Activated naive CD8-positive, alpha-beta T cell treated with anti-CD3 and anti-CD28 coated beads for 36 hours (primary cell): ENCODE results near the gene PAX8. TPM values are rescaled to one million over a fixed set of nuclear protein-coding genes. Genes with fewer than 3 reads are reported as not detected.

Experiments used
- DNase-seq: peaks from one replicate; pipeline ENCODE4 v3.0.0; 2021
- H3K27ac Mint-ChIP-seq: one replicate; pipeline ENCODE4 v1.8.0; 2022; ENCODE audit warnings: mild to moderate bottlenecking, moderate library complexity, mixed read lengths
- H3K27me3 Mint-ChIP-seq: one replicate; pipeline ENCODE4 v1.8.0; 2022; ENCODE audit warnings: mild to moderate bottlenecking, mixed read lengths
- H3K36me3 Mint-ChIP-seq: one replicate; pipeline ENCODE4 v1.8.0; 2021; ENCODE audit warnings: mild to moderate bottlenecking, mixed read lengths
- H3K4me1 Mint-ChIP-seq: one replicate; pipeline ENCODE4 v1.8.0; 2021; ENCODE audit warnings: mixed read lengths
- H3K4me3 Mint-ChIP-seq: one replicate; pipeline ENCODE4 v1.8.0; 2022; ENCODE audit warnings: mild to moderate bottlenecking, moderate library complexity, mixed read lengths
- H3K9me3 Mint-ChIP-seq: one replicate; pipeline ENCODE4 v1.8.0; 2022; ENCODE audit warnings: mixed read lengths
- total RNA-seq, 2 experiments: library from RNA; stranded (reverse); gene quantifications; one replicate each; pipeline ENCODE4 v1.2.3, GENCODE V29; 2021

The PAX8 gene
- total RNA-seq, 2 experiments from 2014 or later: 2.0 to 2.3 TPM

- H3K27me3 Mint-ChIP-seq: no peaks in the 10 kb centered on the region
- H3K27ac Mint-ChIP-seq: no peak overlapping the region
These were observed 60.2 kb downstream of the PAX8 start for GRCh38 chr2:113218283-113219091.

GRCh38 chr2:113217455-113218282, 61.1 kb downstream of the PAX8 start:
- H3K27ac Mint-ChIP-seq: no peak overlapping the region
- H3K9me3 Mint-ChIP-seq: no peaks in the 10 kb centered on the region
- DNase-seq: no peak
- H3K27me3 Mint-ChIP-seq: no peaks in the 10 kb centered on the region
- peaks cover 19% of the 10 kb centered on the region for H3K4me1 Mint-ChIP-seq
- no peaks in the 10 kb centered on the region for H3K36me3 Mint-ChIP-seq
- no peak overlapping the region for H3K4me3 Mint-ChIP-seq

More at GRCh38 chr2:113218283-113219091, 60.2 kb downstream of the PAX8 start:
- H3K4me3 Mint-ChIP-seq: no peak overlapping the region
- no peak for DNase-seq
- H3K4me1 Mint-ChIP-seq: peaks cover 19% of the 10 kb centered on the region
- H3K9me3 Mint-ChIP-seq: no peaks in the 10 kb centered on the region
- no peaks in the 10 kb centered on the region for H3K36me3 Mint-ChIP-seq

- Mint-ChIP-seq H3K4me3 (no peak overlapping the region), H3K4me1 (peaks cover 19% of the 10 kb centered on the region), H3K36me3 (no peaks in the 10 kb centered on the region), H3K27ac (no peak overlapping the region), H3K27me3 (no peaks in the 10 kb centered on the region), H3K9me3 (no peaks in the 10 kb centered on the region)
- no peak for DNase-seq
These were observed 61.7 kb downstream of the PAX8 start for GRCh38 chr2:113216891-113217454.

- H3K4me1 Mint-ChIP-seq: peaks cover 19% of the 10 kb centered on the region
- H3K9me3 Mint-ChIP-seq: no peaks in the 10 kb centered on the region
- no peak overlapping the region for H3K4me3 Mint-ChIP-seq
- no peaks in the 10 kb centered on the region for H3K27me3 Mint-ChIP-seq
- H3K27ac Mint-ChIP-seq: no peak overlapping the region
- no peak for DNase-seq
- H3K36me3 Mint-ChIP-seq: no peaks in the 10 kb centered on the region
These were observed 62.4 kb downstream of the PAX8 start for GRCh38 chr2:113216321-113216720.

- Mint-ChIP-seq H3K4me3 (no peak overlapping the region), H3K27me3 (no peaks in the 10 kb centered on the region), H3K27ac (no peak overlapping the region), H3K4me1 (peaks cover 18% of the 10 kb centered on the region), H3K9me3 (no peaks in the 10 kb centered on the region), H3K36me3 (no peaks in the 10 kb centered on the region)
- DNase-seq: no peak
These were observed 63.7 kb downstream of the PAX8 start for GRCh38 chr2:113215056-113215455.

- no peak overlapping the region for H3K4me3 Mint-ChIP-seq
- H3K36me3 Mint-ChIP-seq: no peaks in the 10 kb centered on the region
- no peak overlapping the region for H3K27ac Mint-ChIP-seq
- H3K27me3 Mint-ChIP-seq: no peaks in the 10 kb centered on the region
- no peaks in the 10 kb centered on the region for H3K9me3 Mint-ChIP-seq
- H3K4me1 Mint-ChIP-seq: peaks cover 17% of the 10 kb centered on the region
- no peak for DNase-seq
These were observed 64.6 kb downstream of the PAX8 start for GRCh38 chr2:113214141-113214540.

- Mint-ChIP-seq H3K36me3 (no peaks in the 10 kb centered on the region), H3K9me3 (no peaks in the 10 kb centered on the region), H3K4me3 (no peak overlapping the region), H3K27ac (no peak overlapping the region), H3K27me3 (no peaks in the 10 kb centered on the region), H3K4me1 (peaks cover 12% of the 10 kb centered on the region)
- no peak for DNase-seq
These were observed 65.4 kb downstream of the PAX8 start for GRCh38 chr2:113213061-113213930.

- Mint-ChIP-seq H3K4me3 (no peak overlapping the region), H3K36me3 (no peaks in the 10 kb centered on the region), H3K27ac (no peak overlapping the region), H3K4me1 (peaks cover 4% of the 10 kb centered on the region), H3K9me3 (no peaks in the 10 kb centered on the region), H3K27me3 (no peaks in the 10 kb centered on the region)
- no peak for DNase-seq
These were observed 66.3 kb downstream of the PAX8 start for GRCh38 chr2:113212245-113213060.

- Mint-ChIP-seq H3K36me3 (no peaks in the 10 kb centered on the region), H3K9me3 (no peaks in the 10 kb centered on the region), H3K27me3 (no peaks in the 10 kb centered on the region), H3K4me3 (no peak overlapping the region), H3K4me1 (no peaks in the 10 kb centered on the region), H3K27ac (no peak overlapping the region)
- DNase-seq: no peak
These were observed 67.3 kb downstream of the PAX8 start for GRCh38 chr2:113211226-113212105.

- no peak for DNase-seq
- no peaks in the 10 kb centered on the region for H3K27me3 Mint-ChIP-seq
- H3K36me3 Mint-ChIP-seq: no peaks in the 10 kb centered on the region
- H3K27ac Mint-ChIP-seq: no peak overlapping the region
- H3K9me3 Mint-ChIP-seq: no peaks in the 10 kb centered on the region
- H3K4me1 Mint-ChIP-seq: no peaks in the 10 kb centered on the region
- H3K4me3 Mint-ChIP-seq: no peak overlapping the region
These were observed 69.0 kb downstream of the PAX8 start for GRCh38 chr2:113209646-113210171.

GRCh38 chr2:113209011-113209645, 69.6 kb downstream of the PAX8 start:
- Mint-ChIP-seq H3K27me3 (no peaks in the 10 kb centered on the region), H3K36me3 (peaks cover 3% of the 10 kb centered on the region), H3K9me3 (no peaks in the 10 kb centered on the region), H3K4me1 (peaks cover 5% of the 10 kb centered on the region), H3K4me3 (no peak overlapping the region), H3K27ac (no peak overlapping the region)
- no peak for DNase-seq

- Mint-ChIP-seq H3K36me3 (peaks cover 4% of the 10 kb centered on the region), H3K4me1 (peaks cover 9% of the 10 kb centered on the region), H3K27ac (no peak overlapping the region), H3K4me3 (no peak overlapping the region), H3K27me3 (no peaks in the 10 kb centered on the region), H3K9me3 (no peaks in the 10 kb centered on the region)
- no peak for DNase-seq
These were observed 70.3 kb downstream of the PAX8 start for GRCh38 chr2:113208396-113208795.

- H3K9me3 Mint-ChIP-seq: no peaks in the 10 kb centered on the region
These were observed 71.7 kb downstream of the PAX8 start for GRCh38 chr2:113207021-113207420.

More at GRCh38 chr2:113207021-113207420, 71.7 kb downstream of the PAX8 start:
- H3K27ac Mint-ChIP-seq: no peak overlapping the region
- no peaks in the 10 kb centered on the region for H3K27me3 Mint-ChIP-seq
- H3K36me3 Mint-ChIP-seq: peaks cover 4% of the 10 kb centered on the region
- H3K4me3 Mint-ChIP-seq: no peak overlapping the region
- H3K4me1 Mint-ChIP-seq: peaks cover 9% of the 10 kb centered on the region
- no peak for DNase-seq
